Measurements from ENCODE around the gene VLDLR.
"Not testable (repeated sequence)": the region's sequence is repeated elsewhere in the genome, so short reads cannot be mapped to it uniquely, and the experiment has no call there.

Gene VLDLR

GRCh38 chr9:2664174-2665065 lies 42.8 kb downstream of the VLDLR start:
- DNase-seq, result no peak

- no peak for DNase-seq
These were observed 45.0 kb downstream of the VLDLR start for GRCh38 chr9:2666569-2666968.

- no peak for DNase-seq
These were observed 51.6 kb downstream of the VLDLR start for GRCh38 chr9:2673161-2673560.

- DNase-seq, result no peak
These were observed 52.7 kb downstream of the VLDLR start for GRCh38 chr9:2674141-2674824.

GRCh38 chr9:2675834-2676233 lies 54.2 kb downstream of the VLDLR start:
- no peak for DNase-seq

- no peak for DNase-seq
These were observed 54.9 kb downstream of the VLDLR start for GRCh38 chr9:2676466-2676865.

GRCh38 chr9:2677915-2678889 lies 56.6 kb downstream of the VLDLR start:
- no peak for DNase-seq

GRCh38 chr9:2679011-2679410 lies 57.4 kb downstream of the VLDLR start:
- DNase-seq, result no peak

- DNase-seq, result no peak
These were observed 60.4 kb downstream of the VLDLR start for GRCh38 chr9:2681981-2682380.

- DNase-seq, result no peak
These were observed 65.3 kb downstream of the VLDLR start for GRCh38 chr9:2686911-2687310.

- no peak for DNase-seq
These were observed 67.0 kb downstream of the VLDLR start for GRCh38 chr9:2688636-2689035.

- DNase-seq, result no peak
These were observed 69.6 kb downstream of the VLDLR start for GRCh38 chr9:2691212-2691611.

- no peak for DNase-seq
These were observed 70.0 kb downstream of the VLDLR start for GRCh38 chr9:2691626-2692025.

- no peak for DNase-seq
These were observed 71.5 kb downstream of the VLDLR start for GRCh38 chr9:2693056-2693455.

GRCh38 chr9:2697492-2697891 lies 75.9 kb downstream of the VLDLR start:
- no peak for DNase-seq

GRCh38 chr9:2700398-2700797 lies 78.8 kb downstream of the VLDLR start:
- no peak for DNase-seq

- DNase-seq, result no peak
These were observed 79.4 kb downstream of the VLDLR start for GRCh38 chr9:2700909-2701550.

GRCh38 chr9:2704504-2704903 lies 82.9 kb downstream of the VLDLR start:
- DNase-seq, result no peak

- DNase-seq, result not testable (repeated sequence)
These were observed 85.7 kb downstream of the VLDLR start for GRCh38 chr9:2707256-2707655.
